Activated CD8-positive, alpha-beta memory T cell treated with anti-CD3 and anti-CD28 coated beads for 48 hours (primary cell): ENCODE results near the gene GABRR3.

Experiments
- DNase-seq, 3 experiments: peaks; one replicate each; pipeline ENCODE4 v3.0.0-alpha.2; 2020; ENCODE audit warnings: low read depth in 2 of 3, low spot score in 2 of 3

GABRR3 gene

DNA sequence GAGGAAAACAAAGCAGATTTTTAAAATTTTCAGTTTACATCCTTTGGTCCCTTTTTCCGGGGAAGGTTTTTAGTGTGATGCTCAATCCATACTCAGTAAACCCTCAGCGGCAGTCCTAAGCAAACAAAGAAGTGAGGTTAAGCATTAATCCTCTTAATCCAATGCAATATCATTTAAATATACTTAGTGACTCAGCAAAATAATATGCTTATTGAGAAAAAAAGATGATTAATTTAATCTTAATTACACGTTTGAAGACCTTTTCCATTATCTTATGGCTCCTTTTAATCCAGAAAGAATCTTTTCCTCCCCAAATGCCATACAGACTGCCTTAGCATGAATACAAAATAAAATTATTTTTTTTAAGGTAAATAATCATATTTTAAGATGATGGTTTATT, at the start of gene GABRR3:
Gene GABRR3 (minus strand): TSS at position 108 of the 400 bp plus-strand sequence. CDS start 328 bp downstream, outside the sequence.
- no peak for DNase-seq

GRCh38 chr3:98073486-98073885, 38.4 kb upstream of the GABRR3 start:
- DNase-seq = no peak

DNA sequence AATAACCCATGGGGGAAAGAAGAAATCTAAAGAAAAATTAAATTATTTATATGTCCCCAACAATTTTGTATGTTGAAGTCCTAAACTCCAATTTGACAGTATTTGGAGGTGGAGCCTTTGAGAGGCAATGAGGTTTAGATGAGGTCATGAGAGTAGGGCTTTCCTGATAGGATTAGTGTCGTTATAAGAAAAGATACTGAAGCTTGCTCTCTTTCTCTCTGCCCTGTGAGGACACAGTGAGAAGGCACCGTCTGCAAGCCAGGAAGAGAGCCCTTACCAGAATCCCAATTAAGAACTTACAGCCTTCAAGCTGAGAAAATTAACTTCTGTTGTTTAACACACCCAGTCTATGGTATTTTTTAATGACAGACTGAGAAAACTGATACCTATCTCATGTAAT, 35.7 kb upstream of the GABRR3 start:
- no peak for DNase-seq

DNA sequence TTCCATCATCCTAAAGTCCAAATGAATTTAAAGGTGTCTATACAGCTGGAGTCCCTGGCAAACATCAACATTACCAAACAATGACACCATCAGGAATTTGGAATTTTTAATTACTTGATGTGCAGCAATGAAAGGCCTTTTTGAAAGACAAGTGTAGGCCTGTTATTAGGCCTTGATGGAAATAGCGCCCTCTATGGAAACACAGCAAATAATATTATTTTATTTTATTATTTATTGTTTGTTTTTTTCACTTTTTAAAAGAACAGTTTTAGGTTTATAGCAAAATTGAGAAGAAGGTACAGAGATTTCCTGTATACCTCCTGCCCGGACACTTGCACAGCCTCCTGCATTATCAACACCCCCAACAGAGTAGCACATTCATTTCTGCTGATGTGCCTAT, 33.7 kb upstream of the GABRR3 start:
- DNase-seq = no peak

GRCh38 chr3:98058244-98058960, 23.3 kb upstream of the GABRR3 start:
- DNase-seq = no peak

- DNase-seq = no peak
Measured at GRCh38 chr3:98057631-98058030, 22.5 kb upstream of the GABRR3 start.

GRCh38 chr3:98056035-98056434, 20.9 kb upstream of the GABRR3 start:
- DNase-seq = no peak

GRCh38 chr3:98049271-98049670, 14.2 kb upstream of the GABRR3 start:
- no peak for DNase-seq

GRCh38 chr3:98048586-98048985, 13.5 kb upstream of the GABRR3 start:
- no peak for DNase-seq

DNA sequence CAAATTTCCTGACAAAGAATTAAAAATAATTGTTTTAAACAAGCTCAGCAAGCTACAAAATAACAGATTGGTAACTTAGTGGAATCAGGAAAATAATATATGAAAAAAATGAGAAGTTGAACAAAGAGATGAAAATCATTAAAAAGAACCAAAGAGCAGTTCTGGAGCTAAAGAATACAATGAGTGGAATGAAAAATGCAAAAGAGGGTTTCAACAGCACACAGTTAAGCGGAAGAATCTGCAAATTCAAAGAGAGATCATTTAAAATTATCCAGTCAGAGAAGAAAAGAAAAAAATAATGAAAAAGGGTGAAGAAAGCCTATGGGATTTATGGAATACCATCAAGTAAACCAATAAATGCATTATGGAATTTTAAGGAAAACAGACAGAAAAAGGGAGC, 6.2 kb upstream of the GABRR3 start:
- DNase-seq = no peak

DNA sequence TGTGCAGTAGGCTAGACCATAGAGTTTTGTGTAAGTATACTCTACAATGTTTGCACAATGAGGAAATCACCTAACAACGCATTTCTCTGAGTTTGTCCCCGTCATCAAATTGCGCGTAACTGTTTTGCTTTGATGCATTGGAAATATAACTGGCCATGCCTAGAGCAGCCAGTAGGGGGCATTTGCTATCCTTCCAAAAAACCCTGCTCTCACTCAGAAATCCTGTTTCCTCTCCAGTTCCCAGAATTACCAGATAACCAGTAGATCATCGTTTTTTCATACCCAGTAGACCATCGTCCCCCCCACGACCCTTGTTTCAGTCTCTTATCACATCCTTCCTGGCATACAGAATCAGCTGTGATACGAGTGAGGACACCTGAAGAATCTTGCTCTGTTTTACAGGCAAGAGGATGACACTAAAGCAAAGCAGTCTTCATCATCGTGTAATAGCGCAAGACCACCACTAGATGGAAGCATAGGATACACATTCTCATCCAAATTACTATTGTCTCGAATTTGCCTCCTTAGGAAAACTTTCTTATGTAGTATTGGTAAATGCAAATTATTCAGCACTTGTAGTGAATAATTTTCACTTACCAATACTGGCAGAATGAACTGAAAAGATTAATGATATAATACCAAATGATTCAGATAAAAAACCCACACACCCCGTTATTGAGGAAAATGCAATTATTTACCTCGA, 4.4 kb upstream of the GABRR3 start:
- DNase-seq = peak; percentile 27 to 43 (median 30)

- no peak for DNase-seq
Measured at GRCh38 chr3:98038876-98039275, 3.8 kb upstream of the GABRR3 start.

- DNase-seq = no peak
Measured at GRCh38 chr3:98038286-98038685, 3.2 kb upstream of the GABRR3 start.

DNA sequence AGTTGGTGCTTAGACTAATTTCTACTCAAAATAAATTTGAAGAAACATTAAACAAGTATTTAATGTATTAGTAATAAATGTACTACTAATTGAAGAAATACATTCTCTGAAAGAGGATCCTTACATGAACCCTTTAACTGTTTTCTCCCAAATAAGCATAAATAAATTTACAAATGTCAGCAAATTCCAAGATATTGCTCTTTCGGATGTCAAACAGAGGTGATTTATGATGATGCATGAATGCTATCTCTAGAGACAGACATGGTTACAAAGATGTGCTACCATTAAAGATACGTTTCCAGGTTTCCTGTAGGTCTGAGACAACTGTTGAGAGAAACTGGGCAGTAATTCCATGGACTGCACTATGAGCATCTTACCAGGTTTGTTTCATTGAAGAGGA, 629 bp downstream of the GABRR3 start:
- DNase-seq = no peak

DNA sequence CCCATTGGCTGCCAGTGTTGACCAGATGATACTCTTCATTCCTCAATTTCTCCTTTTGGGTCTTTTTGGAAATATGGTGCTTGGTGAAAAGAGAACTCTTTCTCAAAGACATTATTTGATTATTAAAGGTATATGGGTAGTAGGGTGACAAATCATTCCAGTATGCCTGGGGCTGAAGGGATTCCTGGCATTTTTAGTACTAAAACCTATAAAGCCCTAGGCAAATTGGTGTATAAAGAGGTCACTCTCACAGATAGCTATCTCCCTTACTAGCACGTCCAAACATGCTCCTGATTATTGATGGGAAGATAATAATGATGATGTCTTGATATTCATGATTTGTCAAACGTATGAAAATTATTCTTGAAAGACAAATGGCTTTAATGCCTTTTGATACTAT, 1.1 kb downstream of the GABRR3 start:
- no peak for DNase-seq

DNA sequence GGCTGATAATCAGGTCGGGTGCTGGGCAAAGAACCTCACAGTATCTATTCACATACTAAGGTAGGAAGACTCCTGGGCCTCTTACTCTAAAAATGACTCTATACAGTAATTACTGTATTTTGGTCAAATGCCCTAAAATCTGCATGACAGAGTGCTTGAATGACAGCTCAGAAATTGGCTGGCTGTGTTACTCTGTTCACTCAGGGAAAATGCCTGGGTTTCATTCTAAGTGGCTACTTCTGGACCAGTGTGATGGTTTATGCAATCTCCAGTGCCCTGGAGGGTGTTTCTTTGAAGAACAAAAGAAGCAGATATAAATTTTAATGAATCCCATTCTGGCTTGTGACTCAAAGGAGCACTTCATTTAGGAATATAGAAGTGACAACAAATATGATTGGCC, 2.2 kb downstream of the GABRR3 start:
- DNase-seq = no peak

GRCh38 chr3:98032265-98032664, 2.9 kb downstream of the GABRR3 start:
- no peak for DNase-seq

DNA sequence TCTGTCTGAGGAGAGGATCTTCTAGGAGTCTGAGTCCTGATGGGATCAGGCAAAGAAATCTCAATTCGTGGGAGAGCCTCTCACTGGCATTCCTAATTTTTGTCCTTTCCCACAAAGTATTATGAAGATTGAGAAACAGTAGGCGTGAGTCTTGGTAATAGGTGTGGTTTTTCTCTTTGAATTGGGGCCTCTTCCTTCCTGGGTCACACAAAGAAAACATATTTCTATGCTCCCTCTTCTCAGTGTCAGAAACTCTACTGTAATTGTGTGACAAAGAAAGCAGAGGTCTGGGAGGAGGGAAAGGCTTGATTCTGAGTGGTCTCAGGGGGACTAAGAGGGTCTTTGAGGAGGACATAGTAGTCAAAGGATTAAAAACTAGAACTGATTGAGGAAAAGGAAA, 6.0 kb downstream of the GABRR3 start:
- DNase-seq = no peak

DNA sequence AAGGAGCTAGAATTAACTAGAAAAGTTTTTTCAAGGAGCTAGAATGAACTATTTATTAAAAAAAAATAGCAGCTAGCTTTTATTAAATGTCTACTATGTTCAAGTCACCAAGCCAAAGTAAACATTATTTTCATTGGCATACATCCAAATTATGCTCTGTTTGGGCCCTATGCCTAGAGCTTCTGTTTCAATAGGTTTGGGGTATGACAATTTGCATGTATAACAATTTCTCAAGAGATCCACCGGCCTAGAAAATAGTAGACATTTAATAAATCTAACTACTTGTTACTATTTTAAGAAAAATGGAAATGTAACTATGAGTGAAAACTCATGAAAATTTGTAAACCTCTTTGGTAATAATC, 8.0 kb downstream of the GABRR3 start:
- no peak for DNase-seq

- no peak for DNase-seq
Measured at GRCh38 chr3:98026425-98027084, 8.6 kb downstream of the GABRR3 start.

DNA sequence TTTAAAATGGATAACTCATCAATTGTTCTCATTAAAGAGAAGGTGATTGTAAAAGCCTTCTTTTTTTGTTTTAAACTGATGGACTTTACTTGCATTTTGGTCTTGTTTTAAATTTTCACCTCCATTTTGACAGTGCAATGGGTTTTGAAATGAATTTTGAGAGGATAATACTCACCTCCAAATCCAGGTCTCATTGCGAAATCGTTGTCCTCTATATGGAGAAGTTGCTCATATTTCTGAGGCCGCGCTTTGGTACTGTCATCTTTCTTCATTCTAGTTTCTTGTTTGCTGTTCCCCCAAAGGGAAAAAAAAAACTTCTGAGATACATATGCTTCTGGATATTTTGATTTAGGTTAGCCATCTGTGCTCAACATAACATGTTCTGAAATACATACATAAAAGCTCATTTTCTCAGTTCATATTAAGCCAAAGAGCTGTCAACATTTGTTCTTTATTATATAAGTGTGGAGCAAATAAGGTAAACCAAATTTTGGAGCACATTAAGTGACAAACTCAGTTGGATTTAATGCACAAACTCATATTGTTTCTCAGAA, 9.6 kb downstream of the GABRR3 start:
- DNase-seq = no peak
